SH-SY5Y (cell line): ENCODE results near the gene PNKP.

ENCODE experiments used
- GATA2 ChIP-seq: IDR thresholded peaks from 2 replicates; pipeline ENCODE4 v1.6.1; 2011; ENCODE audit warnings: mild to moderate bottlenecking, low read depth, low read length
- GATA3 ChIP-seq: IDR thresholded peaks from 2 replicates; pipeline ENCODE4 v1.6.1; 2011; ENCODE audit warnings: low read depth, mild to moderate bottlenecking, low read length, moderate library complexity

DNA sequence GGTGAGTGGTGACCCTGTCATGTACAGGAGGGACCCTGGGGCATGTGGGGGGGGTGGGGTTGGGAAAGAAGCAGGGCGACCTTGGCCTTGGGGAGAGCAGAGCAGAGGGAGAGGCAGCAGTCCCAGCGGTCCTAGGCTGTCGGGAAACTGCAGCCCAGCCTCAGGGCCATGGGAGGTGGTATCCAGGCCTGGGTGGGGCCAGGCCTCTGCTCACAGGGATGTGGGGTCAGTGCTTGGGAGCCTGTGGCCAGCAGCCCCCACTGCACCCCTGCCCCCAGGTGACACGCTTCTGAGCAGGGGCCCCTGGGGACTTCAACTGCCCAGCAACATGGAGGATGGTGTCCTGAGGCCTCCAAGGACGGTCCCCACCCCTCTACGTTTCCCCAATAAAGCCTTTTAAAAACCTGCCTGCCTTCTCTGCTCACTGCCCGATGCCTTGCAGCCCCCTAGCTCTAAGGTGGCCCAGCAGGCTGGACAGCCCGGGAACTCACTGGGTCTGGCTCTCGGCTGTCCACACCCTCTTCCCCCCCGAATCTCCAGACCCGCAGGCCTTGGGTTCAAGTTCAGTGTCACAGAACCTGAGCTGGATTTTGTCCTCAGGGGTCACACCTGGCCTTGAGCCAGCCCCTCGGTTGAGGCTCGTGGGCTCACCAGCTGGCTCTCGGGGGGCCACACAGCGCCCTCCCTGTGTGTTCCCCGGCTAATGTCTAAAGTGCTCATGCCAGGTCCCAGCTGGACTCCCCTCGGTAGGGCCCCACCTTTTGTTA is 6.9 kb downstream of the PNKP start:
- TF ChIP-seq GATA2 (no peak), GATA3 (no peak)
